Stimulated activated CD4-positive, alpha-beta T cell treated with anti-CD3 and anti-CD28 coated beads, Interleukin-2, amount 100 ng/mL, for 24 hours (primary cell): ENCODE data around the gene IQCF5.
"Not testable (repeated sequence)": the region's sequence is repeated elsewhere in the genome, so short reads cannot be mapped to it uniquely, and the experiment has no call there.

Source experiments
- DNase-seq, 2 donors: peaks; one replicate each; pipeline ENCODE4 v3.0.0-alpha.2; 2020

IQCF5 gene

DNA sequence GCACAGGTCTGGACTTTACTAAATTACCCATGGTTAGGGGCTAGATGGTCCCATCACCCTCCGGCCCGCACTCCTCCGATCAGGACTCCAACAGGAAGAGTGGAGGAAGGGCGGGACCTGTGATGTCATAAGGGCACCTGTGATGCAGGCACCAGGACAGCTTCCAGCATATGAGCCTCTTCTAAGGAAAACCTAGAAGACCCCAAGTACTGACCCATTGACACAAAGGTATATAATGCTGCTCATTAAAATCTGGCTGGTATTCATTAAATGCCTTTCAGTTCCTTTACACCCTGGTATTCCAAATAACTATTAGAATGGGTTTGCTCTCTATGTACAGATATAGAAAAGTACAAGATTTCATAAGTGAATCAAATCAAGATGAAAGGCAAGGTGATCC lies at the start of gene IQCF5:
IQCF5 (minus strand) TSS at position 101 of the 400 bp plus-strand sequence; CDS start at position 31, 70 bp downstream.
- DNase-seq, result no peak

- no peak for DNase-seq
These were observed 45.7 kb upstream of the IQCF5 start for GRCh38 chr3:51921081-51921578.

DNA sequence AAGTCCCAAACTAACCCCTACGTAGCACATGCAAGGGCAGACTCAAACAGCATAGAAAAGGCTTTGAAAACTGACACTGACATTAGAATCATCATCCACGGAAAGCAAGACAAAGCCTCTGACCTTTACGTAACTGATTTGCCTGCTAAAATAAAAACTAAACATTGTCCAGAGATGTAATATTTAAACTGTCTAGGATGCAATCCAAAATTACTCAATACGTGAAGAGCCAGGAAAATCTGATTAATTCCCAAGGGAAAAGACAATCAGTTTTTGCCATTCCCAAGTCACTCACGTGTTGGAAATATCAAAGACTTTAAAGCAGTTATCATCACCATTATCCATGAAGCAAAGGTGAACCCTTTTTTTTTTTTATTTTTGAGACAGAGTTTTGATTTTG lies 41.0 kb upstream of the IQCF5 start:
- DNase-seq, result no peak

DNA sequence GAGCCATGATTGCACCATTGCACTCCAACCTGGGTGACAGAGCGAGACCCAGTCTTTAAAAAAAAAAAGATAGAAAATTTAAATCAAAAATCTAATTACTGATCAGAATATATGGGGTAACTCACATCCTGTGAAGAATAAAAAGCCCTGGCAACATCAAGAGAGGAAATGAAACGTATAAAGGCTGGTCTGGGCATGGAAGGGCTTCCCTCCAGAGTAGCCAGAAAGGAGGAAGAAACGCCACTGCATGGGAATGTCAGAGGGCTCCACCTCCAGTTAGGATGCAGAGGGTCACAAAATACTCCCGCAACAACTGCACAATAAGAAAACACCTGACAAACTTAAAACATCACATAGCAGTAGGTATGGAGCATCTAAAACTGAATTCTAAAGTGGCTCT lies 32.6 kb upstream of the IQCF5 start:
- DNase-seq, result no peak

DNA sequence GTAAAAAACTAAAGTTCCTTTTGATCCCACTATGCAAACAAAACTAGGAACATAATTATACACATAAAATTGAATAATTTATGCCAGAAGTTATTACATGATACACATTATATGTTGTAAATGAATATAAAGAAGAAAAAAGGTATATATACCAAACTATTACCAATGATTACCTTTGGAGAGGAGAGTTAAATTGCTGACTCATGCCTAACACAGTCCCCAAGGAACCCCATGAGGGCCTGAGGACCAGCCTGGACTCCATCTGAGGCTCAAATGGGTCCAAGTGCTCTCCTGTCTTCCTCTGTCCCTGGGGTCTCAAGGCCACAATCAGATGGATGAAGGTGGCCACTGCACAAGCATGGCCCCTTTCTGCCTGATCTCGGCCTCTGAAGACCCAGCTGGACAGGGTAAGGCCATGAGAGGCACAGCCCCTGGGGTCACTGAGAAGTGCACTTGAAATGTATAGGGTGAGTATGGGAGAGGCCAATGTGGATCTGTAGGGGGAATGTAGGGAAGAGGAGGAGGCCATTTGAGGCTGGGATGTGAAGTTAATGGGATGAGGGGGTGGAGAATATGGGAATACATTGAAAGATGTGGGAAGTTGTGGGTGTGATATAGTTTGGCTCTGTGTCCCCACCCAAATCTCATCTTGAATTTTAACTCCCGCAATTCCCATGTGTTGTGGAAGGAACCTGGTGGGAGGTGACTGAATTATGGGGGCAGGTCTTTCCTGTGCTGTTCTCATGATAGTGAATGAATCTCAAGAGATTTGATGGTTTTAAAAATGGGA lies 28.8 kb upstream of the IQCF5 start:
- no peak for DNase-seq

DNA sequence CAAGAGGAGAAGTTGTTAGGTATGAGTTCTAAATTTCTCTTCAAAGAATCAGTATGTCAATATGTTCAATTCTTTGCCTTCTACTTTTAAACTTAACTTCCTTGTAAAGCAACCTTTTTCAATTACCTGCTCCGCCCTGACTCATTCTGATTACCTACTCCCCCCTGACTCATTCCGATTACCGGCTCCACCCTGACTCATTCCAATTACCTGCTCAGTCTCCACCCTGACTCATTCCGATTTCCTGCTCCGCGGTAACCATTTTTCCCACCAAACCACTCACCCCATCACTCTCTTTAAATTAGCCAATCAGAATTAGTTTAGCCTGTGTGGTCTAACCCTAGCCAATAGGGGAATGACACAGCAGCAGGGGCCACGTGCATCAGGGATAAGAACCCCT lies 27.0 kb upstream of the IQCF5 start:
- DNase-seq, result peak; percentile 33 to 35

- not testable (repeated sequence) for DNase-seq
These were observed 24.6 kb upstream of the IQCF5 start for GRCh38 chr3:51900043-51900442.

GRCh38 chr3:51897391-51897790 lies 22.0 kb upstream of the IQCF5 start:
- DNase-seq, result no peak

DNA sequence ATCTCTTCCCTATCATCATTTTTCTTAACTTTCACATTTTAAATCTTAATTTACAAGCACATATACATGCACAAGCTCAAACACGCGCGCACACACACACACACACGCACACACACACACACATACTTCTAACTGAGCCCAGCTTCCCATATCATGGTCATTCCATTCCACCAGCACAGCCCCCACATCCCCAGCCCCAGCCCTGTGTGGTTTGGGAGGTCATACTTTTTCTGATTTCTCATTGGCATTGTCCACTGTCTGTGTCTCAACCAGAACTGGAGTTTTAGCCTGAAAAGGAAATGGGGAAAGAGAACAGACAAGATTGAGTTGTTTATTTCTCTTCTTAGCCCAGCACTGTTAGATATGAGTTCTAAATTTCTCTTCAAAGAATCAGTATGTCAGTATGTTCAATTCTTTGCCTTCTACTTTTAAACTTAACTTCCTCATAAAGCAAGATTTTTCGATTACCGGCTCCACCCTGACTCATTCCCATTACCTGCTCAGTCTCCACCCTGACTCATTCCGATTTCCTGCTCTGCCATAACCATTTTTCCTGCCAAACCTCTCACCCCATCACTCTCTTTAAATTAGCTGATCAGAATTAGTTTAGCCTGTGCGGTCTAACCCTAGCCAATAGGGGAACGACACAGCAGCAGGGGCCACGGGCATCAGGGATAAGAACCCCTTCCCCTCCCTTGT lies 21.4 kb upstream of the IQCF5 start:
- DNase-seq, result no peak

DNA sequence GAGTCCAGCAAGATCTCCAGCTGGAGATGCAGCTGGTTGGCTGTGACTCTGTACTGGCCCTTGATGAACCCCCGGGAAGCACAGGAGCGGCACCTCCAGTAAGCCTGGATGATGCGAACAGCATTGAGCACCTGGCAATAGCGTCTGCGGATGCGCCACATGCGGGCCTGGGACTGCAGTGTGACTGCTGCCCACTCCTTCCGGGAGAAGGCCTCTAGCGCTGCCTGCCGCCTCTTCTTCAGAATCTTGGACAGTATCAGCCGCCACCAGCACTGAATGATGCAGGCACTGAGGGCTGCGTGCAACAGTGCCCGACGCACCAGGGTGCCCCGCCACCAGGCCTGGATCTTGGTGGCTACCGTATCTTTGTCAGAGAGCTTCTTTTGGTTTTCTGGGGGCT lies 19.5 kb upstream of the IQCF5 start:
- no peak for DNase-seq

GRCh38 chr3:51894391-51894790 lies 19.0 kb upstream of the IQCF5 start:
- no peak for DNase-seq

DNA sequence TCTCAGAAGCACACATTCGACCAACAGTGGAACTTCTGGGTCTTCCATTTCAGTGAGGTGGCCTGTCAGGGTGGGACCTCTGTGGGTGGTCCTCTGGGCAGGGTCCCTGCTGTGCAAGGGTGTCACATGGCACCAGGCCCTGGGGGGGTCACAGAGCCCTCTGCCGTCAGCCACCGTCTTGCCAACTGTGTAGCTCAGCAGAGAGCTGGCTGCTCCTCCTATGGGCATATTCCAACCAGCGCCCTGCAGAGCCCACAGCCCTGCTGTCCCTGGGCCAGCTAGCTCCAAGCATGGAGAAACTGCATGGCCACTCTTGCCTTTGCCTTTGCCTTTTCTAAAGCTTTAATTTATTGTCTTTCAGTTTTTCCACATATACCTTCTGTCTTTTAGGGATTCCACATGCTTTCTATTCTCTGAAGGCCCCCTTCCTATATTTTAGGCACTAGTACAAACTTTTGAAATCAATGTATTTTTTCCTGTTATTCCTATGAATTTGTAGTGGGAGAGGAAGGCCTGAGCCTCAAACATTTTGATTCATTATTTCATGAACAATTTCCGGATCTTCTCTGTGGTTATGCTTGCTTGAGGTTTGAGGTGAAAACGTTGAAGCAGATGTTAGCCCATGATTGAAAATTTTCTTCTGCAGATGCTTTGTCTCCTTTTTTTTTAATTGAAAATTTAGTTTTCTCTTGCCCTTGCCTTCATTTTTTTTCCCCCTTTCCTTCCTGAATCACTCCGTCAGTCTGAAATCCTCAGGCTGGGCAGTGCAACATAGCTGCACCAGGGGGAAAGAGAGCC lies 16.0 kb upstream of the IQCF5 start:
- DNase-seq, result no peak

DNA sequence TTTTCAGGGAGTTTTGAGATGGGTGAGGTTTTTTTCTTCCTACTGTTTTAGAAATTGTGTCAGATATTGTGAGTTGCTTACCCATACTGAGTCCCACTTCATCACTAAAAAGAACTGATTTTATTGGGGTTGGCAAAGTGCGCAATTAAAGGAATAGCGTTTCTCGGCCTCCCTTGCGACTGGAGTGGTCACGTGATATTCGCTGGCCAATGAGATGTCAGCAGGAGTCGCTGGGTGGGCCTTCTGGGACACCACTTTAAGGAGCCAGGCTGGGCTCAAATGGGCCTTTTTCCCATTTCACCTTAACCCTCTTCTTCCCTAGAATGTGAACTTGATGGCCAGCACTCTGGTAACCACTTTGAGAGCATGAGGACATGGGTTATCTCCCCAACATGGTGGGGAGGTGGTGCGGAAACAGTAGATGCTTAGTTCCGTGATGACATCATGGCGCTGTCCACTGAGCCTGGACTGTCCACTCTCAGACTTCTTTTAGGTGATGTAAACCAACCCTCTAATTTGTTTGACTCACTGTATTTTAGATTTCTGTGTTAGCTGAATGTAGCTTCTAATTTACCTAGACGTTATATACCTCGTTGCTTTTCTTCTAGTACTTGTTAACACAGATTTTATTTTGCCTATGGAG lies 13.2 kb upstream of the IQCF5 start:
- no peak for DNase-seq

DNA sequence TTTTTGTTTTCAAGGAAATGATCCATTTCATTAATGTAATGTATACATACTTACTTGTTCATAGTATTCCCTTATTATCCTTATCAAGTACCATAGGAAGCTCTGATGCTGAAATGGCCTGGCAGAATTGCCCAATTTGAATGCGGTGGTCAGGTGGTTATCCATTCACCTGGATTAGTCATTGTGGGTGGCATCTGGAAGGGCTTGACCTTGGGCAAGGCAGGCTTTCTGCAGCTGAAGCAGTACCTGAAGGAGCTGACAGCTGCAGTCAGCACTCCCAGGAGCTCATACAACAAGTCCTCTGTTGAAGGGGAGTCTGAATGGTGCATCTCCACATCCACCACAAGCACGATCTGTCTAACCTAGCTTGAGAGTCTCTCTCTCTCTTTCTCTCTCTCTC lies 12.2 kb upstream of the IQCF5 start:
- no peak for DNase-seq

DNA sequence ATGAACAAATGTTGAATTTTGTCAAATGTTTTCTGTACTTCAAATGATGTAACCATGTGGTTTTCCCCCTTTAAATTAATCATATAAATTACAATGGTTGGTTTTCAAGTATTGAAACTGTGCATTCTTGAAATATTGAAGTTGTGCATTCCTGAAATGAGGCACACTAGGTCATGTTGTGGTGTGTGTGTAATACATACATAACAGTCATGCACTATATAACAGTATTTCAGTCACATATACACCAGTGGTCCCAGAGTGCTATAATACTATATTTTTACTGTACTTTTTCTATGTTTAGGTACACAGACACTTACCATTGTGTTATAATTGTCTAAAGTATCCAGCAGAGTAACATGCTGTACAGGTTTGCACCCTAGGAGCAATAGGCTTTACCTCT lies 11.0 kb upstream of the IQCF5 start:
- DNase-seq, result no peak

- no peak for DNase-seq
These were observed 4.5 kb upstream of the IQCF5 start for GRCh38 chr3:51879937-51880336.

GRCh38 chr3:51876186-51876585 lies 785 bp upstream of the IQCF5 start:
- DNase-seq, result no peak

DNA sequence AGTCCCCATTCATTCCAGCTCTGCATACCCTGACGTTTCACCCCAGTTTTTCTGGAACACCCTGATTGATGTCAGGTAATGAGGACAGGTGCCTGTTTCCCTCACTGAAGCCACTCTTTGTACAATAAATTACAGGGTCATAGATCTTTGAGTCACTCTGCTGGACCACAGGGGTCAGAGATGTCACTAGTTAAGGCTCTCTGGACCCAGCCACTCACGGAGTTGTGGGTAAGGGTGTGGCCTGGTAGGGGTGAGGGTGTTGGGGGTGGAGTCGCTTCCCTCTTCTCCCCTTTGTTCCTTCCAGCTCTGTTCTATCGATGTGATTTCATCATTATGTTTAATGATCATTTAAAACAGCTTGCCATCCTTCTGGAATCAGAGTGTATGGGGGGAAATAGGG lies 512 bp downstream of the IQCF5 start:
- DNase-seq, result no peak

DNA sequence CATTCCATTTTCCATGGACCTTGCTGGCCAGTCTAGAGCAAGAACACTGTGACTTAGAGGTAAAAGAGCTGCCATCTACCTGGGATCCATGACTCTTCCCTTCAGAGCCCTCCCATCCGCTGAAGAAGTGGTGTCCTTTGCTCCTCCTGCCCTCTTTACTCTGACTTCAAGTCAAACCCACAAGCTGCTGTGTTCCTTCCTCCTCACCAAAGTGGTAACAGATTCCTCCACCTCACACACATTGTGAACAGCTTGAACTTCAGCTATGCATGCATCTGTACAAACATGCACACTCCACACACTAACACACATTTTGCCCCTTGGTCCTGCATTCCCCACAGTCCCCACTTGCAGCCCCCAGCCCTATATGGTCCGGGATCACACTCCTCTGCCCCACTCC lies 990 bp downstream of the IQCF5 start:
- DNase-seq, result no peak

- DNase-seq, result no peak
These were observed 1.5 kb downstream of the IQCF5 start for GRCh38 chr3:51873876-51874275.

DNA sequence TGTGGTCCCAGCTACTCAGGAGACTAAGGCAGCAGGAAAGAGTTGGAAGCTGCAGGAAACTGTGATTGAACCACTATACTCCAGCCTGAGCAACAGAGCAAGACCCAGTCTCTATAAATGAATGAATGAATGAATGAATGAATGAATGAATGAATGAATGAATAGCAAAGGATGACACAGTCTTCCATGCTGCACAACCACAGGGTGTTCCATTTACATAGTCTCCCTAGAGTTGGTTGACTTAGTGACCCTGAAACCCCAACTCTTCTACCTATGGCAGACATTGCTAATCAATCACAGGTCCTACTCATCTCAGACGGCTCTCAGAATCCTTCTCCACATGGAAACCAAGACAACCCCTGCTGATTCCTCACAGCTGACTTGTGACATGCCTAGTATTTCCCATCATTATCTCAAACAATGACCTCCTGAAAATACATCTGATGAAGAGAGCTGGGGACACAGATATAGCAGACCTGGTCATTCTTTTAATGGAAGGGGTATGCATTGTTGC lies 2.1 kb downstream of the IQCF5 start:
- no peak for DNase-seq

GRCh38 chr3:51869304-51869703 lies 6.1 kb downstream of the IQCF5 start:
- no peak for DNase-seq

DNA sequence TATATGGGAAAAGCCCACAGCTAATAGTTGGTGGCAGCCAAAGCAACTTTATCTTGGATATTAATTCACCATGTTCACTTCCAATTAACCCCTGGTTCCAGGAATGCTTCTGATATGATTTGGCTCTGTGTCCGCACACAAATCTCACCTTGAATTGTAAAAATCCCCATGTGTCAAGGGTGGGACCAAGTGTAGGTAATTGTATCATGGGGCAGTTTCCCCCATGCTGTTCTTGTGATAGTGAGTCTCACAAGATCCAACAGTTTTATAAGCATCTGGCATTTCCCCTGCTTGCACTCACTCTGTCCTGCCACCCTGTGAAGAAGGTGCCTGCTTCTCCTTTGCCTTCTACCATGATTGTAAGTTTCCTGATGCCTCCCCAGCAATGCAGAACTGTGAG lies 6.5 kb downstream of the IQCF5 start:
- DNase-seq, result not testable (repeated sequence)
